GM12878 (cell line): ENCODE results near the gene RPL19. TPM values are rescaled to one million over a fixed set of nuclear protein-coding genes. Genes with fewer than 3 reads are reported as not detected.

ENCODE experiments used
- ATAC-seq: fragments of 200-7000 bp; cut with Tn5 transposase; 3 replicates; pipeline ENCODE4 v1.9.1; 2020; ENCODE audit warnings: mild to moderate bottlenecking, moderate library complexity
- BruUV-seq: library from RNA; stranded (reverse); fragments of 400-500 nt; replicated peaks from 2 replicates; lab custom pipeline; 2021; lab: Mats Ljungman, UMichigan
- CTCF ChIA-PET: fragments of 300-600 bp; sonication (Branson Sonifier 250); formaldehyde crosslinking; extraction: SDS; loops from one replicate; lab custom pipeline; 2021; ENCODE audit warnings: inconsistent platforms; lab: Yijun Ruan, JAX
- POLR2A ChIA-PET: fragments of 350-600 bp; formaldehyde crosslinking; extraction: SDS; loops from one replicate; lab custom pipeline; 2021; ENCODE audit warnings: inconsistent platforms; lab: Charles Lee
- RAD21 ChIA-PET: fragments of 300-600 bp; sonication (Branson Sonifier 250); formaldehyde crosslinking; loops from one replicate; lab custom pipeline; 2023; ENCODE audit warnings: antibody characterized with exemption; ENCODE audit not compliant: unreplicated experiment; lab: Charles Lee
- SMC1A ChIA-PET: fragments of 300-600 bp; sonication (Branson Sonifier 250); formaldehyde crosslinking; loops from one replicate; lab custom pipeline; 2023; ENCODE audit not compliant: unreplicated experiment, uncharacterized antibody; lab: Charles Lee
- DNase-seq: peaks from one replicate; pipeline ENCODE4 v3.0.0-alpha.2; 2011; ENCODE audit warnings: low read depth, low spot score
- FAIRE-seq: peaks from 3 replicates; lab custom pipeline; 2011; peaks lifted over from hg19 to GRCh38; lab: Jason Lieb, UNC
- H2AFZ ChIP-seq: 2 replicates; pipeline ENCODE4 v1.6.0; 2011; ENCODE audit warnings: low read depth, low read length, control low read depth; ENCODE audit not compliant: control insufficient read depth
- H3K27ac ChIP-seq: 2 replicates; pipeline ENCODE4 v1.5.1; 2011; ENCODE audit warnings: control low read depth; ENCODE audit not compliant: control insufficient read depth, insufficient read depth
- H3K27me3 ChIP-seq, 2 experiments: replicated peaks in 1 of 2; 2 replicates each; pipeline versions ENCODE4 v1.6.0 to v1.6.1; 2011; ENCODE audit warnings: low read length in 1 of 2; ENCODE audit not compliant: control insufficient read depth in 2 of 2, insufficient read depth in 2 of 2
- H3K36me3 ChIP-seq, 2 experiments: 2 replicates each; pipeline ENCODE4 v1.5.1; 2011; ENCODE audit warnings: low read length in 1 of 2; ENCODE audit not compliant: control insufficient read depth in 2 of 2, insufficient read depth in 2 of 2
- H3K4me1 ChIP-seq: 2 replicates; pipeline ENCODE4 v1.6.1; 2011; ENCODE audit warnings: mild to moderate bottlenecking, low read length, moderate library complexity, mixed read lengths; ENCODE audit not compliant: control insufficient read depth, insufficient read depth
- H3K4me2 ChIP-seq: 2 replicates; pipeline ENCODE4 v1.6.0; 2011; ENCODE audit warnings: control low read depth; ENCODE audit not compliant: control insufficient read depth, insufficient read depth
- H3K4me3 ChIP-seq: fragments of 200-600 bp; sonication (generic); 2 replicates; pipeline ENCODE4 v1.5.1; 2016
- H3K79me2 ChIP-seq: 2 replicates; pipeline ENCODE4 v1.6.0; 2011; ENCODE audit warnings: low read length; ENCODE audit not compliant: control insufficient read depth, insufficient read depth
- H3K9ac ChIP-seq: 2 replicates; pipeline ENCODE4 v1.8.0; 2011; ENCODE audit warnings: low read length, control low read depth, mixed read lengths; ENCODE audit not compliant: control insufficient read depth, insufficient read depth
- H3K9me3 ChIP-seq: replicated peaks from 3 replicates; pipeline ENCODE4 v1.5.1; 2011; ENCODE audit warnings: mild to moderate bottlenecking, low read length; ENCODE audit not compliant: control insufficient read depth, insufficient read depth
- H4K20me1 ChIP-seq: 2 replicates; pipeline ENCODE4 v1.6.0; 2011; ENCODE audit not compliant: control insufficient read depth, insufficient read depth
- NBN ChIP-seq: fragments of 450-650 bp; IDR thresholded peaks from 2 replicates; pipeline ENCODE4 v1.6.1; 2016
- NR2C1 ChIP-seq: fragments of 450-650 bp; IDR thresholded peaks from 2 replicates; pipeline ENCODE4 v1.6.1; 2017; ENCODE audit warnings: antibody characterized with exemption, mild to moderate bottlenecking, moderate library complexity
- PAX5 ChIP-seq: IDR thresholded peaks from 2 replicates; pipeline ENCODE4 v1.6.1; 2011; ENCODE audit warnings: low read depth, low read length, borderline replicate concordance
- POLR2AphosphoS5 ChIP-seq: IDR thresholded peaks from 2 replicates; pipeline ENCODE4 v1.6.1; 2011; ENCODE audit warnings: mild to moderate bottlenecking, low read length, inconsistent platforms
- SMAD1 ChIP-seq: fragments of 450-650 bp; IDR thresholded peaks from 2 replicates; pipeline ENCODE4 v1.6.1; 2018; ENCODE audit warnings: mild to moderate bottlenecking, low read depth; ENCODE audit not compliant: partially characterized antibody
- STAT1 ChIP-seq: fragments of 450-650 bp; conservative IDR thresholded peaks from 2 replicates; pipeline ENCODE4 v1.6.1; 2014; ENCODE audit warnings: antibody characterized with exemption, mild to moderate bottlenecking
- TCF3 ChIP-seq: IDR thresholded peaks from 2 replicates; pipeline ENCODE4 v1.6.1; 2012; ENCODE audit warnings: low read depth, mild to moderate bottlenecking, low read length, borderline replicate concordance; ENCODE audit not compliant: insufficient read depth
- WGBS: methylation state at CpG from one replicate; pipeline ENCODE4 v1.1.6; 2016; ENCODE audit warnings: low lambda C conversion rate; ENCODE audit not compliant: insufficient replicate concordance, insufficient coverage; ENCODE audit errors: missing lambda C conversion rate; 5-methylcytosine and 5-hydroxymethylcytosine counted together
- in situ Hi-C: fragments of 300-500 bp; cut with MboI; formaldehyde crosslinking; loops from 9 replicates; pipeline ENCODE4 v1.14.3; 2018; ENCODE audit warnings: mixed read lengths
- intact Hi-C: fragments of 100-400 bp; cut with micrococcal nuclease; formaldehyde crosslinking; loops from one replicate; pipeline ENCODE4 v1.14.2; 2022; ENCODE audit not compliant: unreplicated experiment
- polyA plus RNA-seq, 11 experiments: library from polyadenylated mRNA; depleted of rRNA in 4 of 11; unstranded in 6 of 11; stranded (reverse) in 5 of 11; fragments of >200 nt; fragmentation: Nextera tagmentation in 4 of 11; fragmentation: Illumina TruSeq in 1 of 11; extraction: Ambion mirVana in 4 of 11; extraction: Trizol in 1 of 11; gene quantifications; 1 replicate in 1 of 11; 2 replicates in 10 of 11; pipeline versions ENCODE4 v1.2.1 to v1.2.3, GENCODE V29; 2011 to 2016; ENCODE audit warnings: inconsistent platforms in 2 of 11, missing spikeins in 2 of 11, low read depth in 1 of 11
- total RNA-seq, 4 experiments: library from RNA; depleted of rRNA in 3 of 4; stranded (reverse); fragments of >200 nt in 3 of 4; fragmentation: Illumina TruSeq in 1 of 4; extraction: Trizol in 1 of 4; gene quantifications; 2 replicates each; pipeline versions ENCODE4 v1.2.1 to v1.2.3, GENCODE V29; 2013 to 2021
- TF ChIP-seq, protein P1 (sequence below): fragments of 450-650 bp; IDR thresholded peaks from 2 replicates; pipeline ENCODE4 v1.6.1; 2016; ENCODE audit warnings: mild to moderate bottlenecking

RPL19 gene
- total and polyA plus RNA-seq, 10 of the 15 experiments (the other 5 are each of a cell fraction or from before 2014, with no cell fraction given), result 1,862 to 5,536 (median 3,836) TPM

DNA sequence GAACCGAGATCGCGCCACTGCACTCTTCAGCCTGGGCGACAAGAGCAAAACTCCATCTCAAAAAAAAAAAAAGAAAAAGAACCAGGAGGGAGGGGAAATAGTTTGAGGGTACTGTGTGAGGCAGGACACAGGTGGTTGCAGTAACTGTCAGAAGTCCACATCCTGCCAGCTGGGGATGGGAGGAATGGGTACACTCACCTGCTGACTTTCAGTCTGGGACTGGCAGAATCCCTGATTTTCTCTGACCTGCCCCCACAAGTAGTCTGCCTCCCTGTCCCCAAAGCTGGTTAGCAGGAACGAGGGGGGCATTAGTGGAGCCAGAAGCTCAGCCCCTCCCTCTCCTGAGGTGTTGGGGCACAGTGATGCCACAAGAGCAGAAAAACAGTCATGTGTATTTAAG is 27.0 kb upstream of the RPL19 start:
- H3K9ac ChIP-seq, result no peak overlapping the region
- H3K27me3 ChIP-seq, result no peaks in the 10 kb centered on the region
- intact Hi-C loops (no loop called here), in situ Hi-C loops (no loop called here)
- no peaks in the 10 kb centered on the region for H3K4me1 ChIP-seq
- no peak overlapping the region for H3K4me3 ChIP-seq
- H3K79me2 ChIP-seq, result no peaks in the 10 kb centered on the region
- BruUV-seq, result no TSS peak
- CTCF ChIA-PET, result interaction anchor here (0.6 to 8.9 kb wide), 8 partner anchors 8 to 277 kb away, joined by 3 to 117 read pairs (median 11); partner anchors contain the start of genes ARL5C and RPL19
- 58% methylated on average over 5 of the region's 5 CpGs for WGBS
- DNase-seq (no peak), ATAC-seq (no peak), FAIRE-seq (no peak)
- H3K9me3 ChIP-seq, result no peaks in the 10 kb centered on the region
- POLR2A ChIA-PET, result interaction anchor here (1.1 kb wide), 2 partner anchors 8 to 19 kb away, joined by 3 read pairs; no protein-coding TSS in a partner anchor
- TF ChIP-seq POLR2AphosphoS5 (no peak), NBN (no peak), TCF3 (0 out of 2 replicates have a peak, but pooled peaks have one; percentile 38), SMAD1 (no peak), NR2C1 (no peak), PAX5 (no peak), STAT1 (no peak)
- TF ChIP-seq, protein P1, sequence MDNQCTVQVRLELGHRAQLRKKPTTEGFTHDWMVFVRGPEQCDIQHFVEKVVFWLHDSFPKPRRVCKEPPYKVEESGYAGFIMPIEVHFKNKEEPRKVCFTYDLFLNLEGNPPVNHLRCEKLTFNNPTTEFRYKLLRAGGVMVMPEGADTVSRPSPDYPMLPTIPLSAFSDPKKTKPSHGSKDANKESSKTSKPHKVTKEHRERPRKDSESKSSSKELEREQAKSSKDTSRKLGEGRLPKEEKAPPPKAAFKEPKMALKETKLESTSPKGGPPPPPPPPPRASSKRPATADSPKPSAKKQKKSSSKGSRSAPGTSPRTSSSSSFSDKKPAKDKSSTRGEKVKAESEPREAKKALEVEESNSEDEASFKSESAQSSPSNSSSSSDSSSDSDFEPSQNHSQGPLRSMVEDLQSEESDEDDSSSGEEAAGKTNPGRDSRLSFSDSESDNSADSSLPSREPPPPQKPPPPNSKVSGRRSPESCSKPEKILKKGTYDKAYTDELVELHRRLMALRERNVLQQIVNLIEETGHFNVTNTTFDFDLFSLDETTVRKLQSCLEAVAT, result no peak
- TF ChIP-seq, all 136 proteins: peak for 1
- no peak overlapping the region for H3K27ac ChIP-seq
- H2AFZ ChIP-seq, result no peak overlapping the region
- RAD21 ChIA-PET, result interaction anchor here (1.0 to 3.4 kb wide), 3 partner anchors 8 to 191 kb away, joined by 3 to 37 read pairs (median 8); no protein-coding TSS in a partner anchor
- H3K36me3 ChIP-seq, result peaks cover 2 to 4% of the 10 kb centered on the region in 2 experiments; a peak in 2 of 4 replicates
- no peak overlapping the region for H3K4me2 ChIP-seq
- SMC1A ChIA-PET, result interaction anchor here (3.9 kb wide), 1 partner anchor 8 kb away, joined by 26 read pairs; no protein-coding TSS in a partner anchor
- H4K20me1 ChIP-seq, result no peaks in the 10 kb centered on the region
